ENCODE data around the gene AMPD2.

- TF ChIP-seq CTCF (IDR thresholded peaks at IDR 0.05) (no peak), POLR2A (IDR thresholded peaks at IDR 0.05) (no peak)
Measured at GRCh38 chr1:109644670-109645069, 25.0 kb downstream of the AMPD2 start.

All from prostate gland (tissue), 2 donors.